Urinary bladder (tissue), 2 donors: ENCODE data around the gene NOL4L. TPM values are rescaled to one million over a fixed set of nuclear protein-coding genes. Genes with fewer than 3 reads are reported as not detected.

Source experiments
- polyA plus RNA-seq: library from polyadenylated mRNA; stranded (reverse); fragments of 200-250 nt; gene quantifications from one replicate; pipeline ENCODE4 v1.2.3, GENCODE V29; 2013
- total RNA-seq: library from RNA; depleted of rRNA; stranded (reverse); fragments of >200 nt; gene quantifications from one replicate; pipeline ENCODE4 v1.2.3, GENCODE V29; 2014
- donor health status: healthy.

NOL4L gene
- total and polyA plus RNA-seq, 2 donors: 9.1 to 11.5 TPM

Other genes with a start within 250 kb of the NOL4L start
- gene ASXL1, start 227.0 kb downstream of the NOL4L start, total RNA-seq: 69.6 TPM
- gene ASXL1, start 227.0 kb downstream of the NOL4L start, polyA plus RNA-seq: 28.6 TPM
- gene C20orf203, start 88.6 kb upstream of the NOL4L start, total RNA-seq: 0.11 TPM
- 0.05 TPM for gene C20orf203, start 88.6 kb upstream of the NOL4L start, polyA plus RNA-seq
- gene COMMD7, start 158.1 kb upstream of the NOL4L start, total RNA-seq: 11.9 TPM
- 49.6 TPM for gene COMMD7, start 158.1 kb upstream of the NOL4L start, polyA plus RNA-seq
- gene DNMT3B, start 177.1 kb upstream of the NOL4L start, total RNA-seq: 2.4 TPM
- 1.0 TPM for gene DNMT3B, start 177.1 kb upstream of the NOL4L start, polyA plus RNA-seq
- 86.5 TPM for gene MAPRE1, start 234.6 kb upstream of the NOL4L start, total RNA-seq
- gene MAPRE1, start 234.6 kb upstream of the NOL4L start, polyA plus RNA-seq: 84.7 TPM